GM12864 (cell line): ENCODE results near the gene TOM1L2.

Experiments used
- DNase-seq: peaks from one replicate; pipeline ENCODE4 v3.0.0-alpha.2; 2011; ENCODE audit warnings: low read depth
- H3K4me3 ChIP-seq: 2 replicates; pipeline ENCODE4 v1.5.1; 2011; ENCODE audit warnings: mild to moderate bottlenecking, low read depth, low read length, control low read depth
- CTCF ChIP-seq: IDR thresholded peaks from 2 replicates; pipeline ENCODE4 v1.5.1; 2011; ENCODE audit warnings: low read depth, mild to moderate bottlenecking, moderate library complexity, low read length, control low read depth, inconsistent platforms; ENCODE audit errors: missing control alignments

The TOM1L2 gene

GRCh38 chr17:17972126-17972951 lies at the start of gene TOM1L2, which contains the start of gene DRC3:
Gene TOM1L2, minus strand, starts transcription at chr17:17972400. Its CDS starts 87 bp downstream, at chr17:17972313.
Gene DRC3, plus strand, starts transcription at chr17:17972862. Its CDS starts 4,737 bp downstream, at chr17:17977599.
- TF ChIP-seq CTCF = no peak
- peak; percentile 100 for DNase-seq
- peak within 1 kb of the TSS; percentile 91 for H3K4me3 ChIP-seq

- DNase-seq = no peak
- no peak overlapping the region for H3K4me3 ChIP-seq
- TF ChIP-seq CTCF = no peak
These were observed 49.2 kb upstream of the TOM1L2 start for GRCh38 chr17:18021372-18021771.

GRCh38 chr17:18020971-18021370 lies 48.8 kb upstream of the TOM1L2 start:
- no peak overlapping the region for H3K4me3 ChIP-seq
- no peak for TF ChIP-seq CTCF
- DNase-seq = no peak

GRCh38 chr17:18019838-18020154 lies 47.6 kb upstream of the TOM1L2 start:
- H3K4me3 ChIP-seq = no peak overlapping the region
- DNase-seq = no peak
- no peak for TF ChIP-seq CTCF

- TF ChIP-seq CTCF = no peak
- no peak for DNase-seq
- H3K4me3 ChIP-seq = no peak overlapping the region
These were observed 46.3 kb upstream of the TOM1L2 start for GRCh38 chr17:18018411-18018921.

GRCh38 chr17:18017958-18018357 lies 45.8 kb upstream of the TOM1L2 start:
- no peak for DNase-seq
- TF ChIP-seq CTCF = no peak
- no peak overlapping the region for H3K4me3 ChIP-seq

- no peak overlapping the region for H3K4me3 ChIP-seq
- no peak for TF ChIP-seq CTCF
- no peak for DNase-seq
These were observed 44.2 kb upstream of the TOM1L2 start for GRCh38 chr17:18016426-18016825.
